GM19238 (cell line): ENCODE measurements around the gene CRPPA.
"Not testable (repeated sequence)": the region's sequence is repeated elsewhere in the genome, so short reads cannot be mapped to it uniquely, and the experiment has no call there.

Source experiments
- DNase-seq: peaks from one replicate; pipeline ENCODE4 v3.0.0; 2011; ENCODE audit warnings: low spot score; ENCODE audit not compliant: insufficient read length

Gene CRPPA

GRCh38 chr7:16398146-16399017 lies 23.0 kb downstream of the CRPPA start:
- DNase-seq: no peak

- DNase-seq: no peak
Observed at GRCh38 chr7:16397501-16398145, 23.7 kb downstream of the CRPPA start.

GRCh38 chr7:16396766-16397500 lies 24.4 kb downstream of the CRPPA start:
- DNase-seq: no peak

- DNase-seq: no peak
Observed at GRCh38 chr7:16395121-16395520, 26.2 kb downstream of the CRPPA start.

- no peak for DNase-seq
Observed at GRCh38 chr7:16393862-16394422, 27.4 kb downstream of the CRPPA start.

- DNase-seq: no peak
Observed at GRCh38 chr7:16392990-16393523, 28.3 kb downstream of the CRPPA start.

- DNase-seq: not testable (repeated sequence)
Observed at GRCh38 chr7:16383786-16384185, 37.6 kb downstream of the CRPPA start.

GRCh38 chr7:16383103-16383502 lies 38.2 kb downstream of the CRPPA start:
- DNase-seq: not testable (repeated sequence)
